Glutamatergic neuron (in vitro differentiated cells): ENCODE data around the gene MICB. TPM values are rescaled to one million over a fixed set of nuclear protein-coding genes. Genes with fewer than 3 reads are reported as not detected.

Experiments
- DNase-seq: peaks from one replicate; pipeline ENCODE4 v3.0.0; 2022
- H3K27ac Mint-ChIP-seq: one replicate; pipeline ENCODE4 v1.8.0; 2020; ENCODE audit warnings: mild to moderate bottlenecking, mixed read lengths, inconsistent platforms; ENCODE audit not compliant: unreplicated experiment
- H3K27me3 Mint-ChIP-seq: one replicate; pipeline ENCODE4 v1.8.0; 2020; ENCODE audit warnings: mild to moderate bottlenecking, moderate library complexity, mixed read lengths, inconsistent platforms; ENCODE audit not compliant: unreplicated experiment
- H3K36me3 Mint-ChIP-seq: one replicate; pipeline ENCODE4 v1.8.0; 2020; ENCODE audit warnings: mild to moderate bottlenecking, mixed read lengths, inconsistent platforms; ENCODE audit not compliant: unreplicated experiment
- H3K4me1 Mint-ChIP-seq: one replicate; pipeline ENCODE4 v1.8.0; 2020; ENCODE audit warnings: mild to moderate bottlenecking, low read depth, mixed read lengths, inconsistent platforms; ENCODE audit not compliant: unreplicated experiment
- H3K4me3 Mint-ChIP-seq: one replicate; pipeline ENCODE4 v1.8.0; 2020; ENCODE audit warnings: mild to moderate bottlenecking, mixed read lengths, inconsistent platforms; ENCODE audit not compliant: unreplicated experiment
- H3K9me3 Mint-ChIP-seq: one replicate; pipeline ENCODE4 v1.8.0; 2020; ENCODE audit warnings: mild to moderate bottlenecking, moderate library complexity, mixed read lengths, inconsistent platforms; ENCODE audit not compliant: unreplicated experiment
- CTCF ChIP-seq: fragments of 200-600 bp; sonication (generic); IDR thresholded peaks from one replicate; pipeline ENCODE4 v1.5.0; 2021; ENCODE audit not compliant: partially characterized antibody, unreplicated experiment
- total RNA-seq: library from RNA; stranded (reverse); fragmentation: NEBNext Ultra II Directional; extraction: Animal tissue kit (Norgen Biotek cat#: 25700); gene quantifications from one replicate; pipeline ENCODE4 v1.2.1, GENCODE V29; 2021; ENCODE audit not compliant: unreplicated experiment

Gene MICB
- total RNA-seq, 1 donor from 2014 or later: 3.6 TPM

DNA sequence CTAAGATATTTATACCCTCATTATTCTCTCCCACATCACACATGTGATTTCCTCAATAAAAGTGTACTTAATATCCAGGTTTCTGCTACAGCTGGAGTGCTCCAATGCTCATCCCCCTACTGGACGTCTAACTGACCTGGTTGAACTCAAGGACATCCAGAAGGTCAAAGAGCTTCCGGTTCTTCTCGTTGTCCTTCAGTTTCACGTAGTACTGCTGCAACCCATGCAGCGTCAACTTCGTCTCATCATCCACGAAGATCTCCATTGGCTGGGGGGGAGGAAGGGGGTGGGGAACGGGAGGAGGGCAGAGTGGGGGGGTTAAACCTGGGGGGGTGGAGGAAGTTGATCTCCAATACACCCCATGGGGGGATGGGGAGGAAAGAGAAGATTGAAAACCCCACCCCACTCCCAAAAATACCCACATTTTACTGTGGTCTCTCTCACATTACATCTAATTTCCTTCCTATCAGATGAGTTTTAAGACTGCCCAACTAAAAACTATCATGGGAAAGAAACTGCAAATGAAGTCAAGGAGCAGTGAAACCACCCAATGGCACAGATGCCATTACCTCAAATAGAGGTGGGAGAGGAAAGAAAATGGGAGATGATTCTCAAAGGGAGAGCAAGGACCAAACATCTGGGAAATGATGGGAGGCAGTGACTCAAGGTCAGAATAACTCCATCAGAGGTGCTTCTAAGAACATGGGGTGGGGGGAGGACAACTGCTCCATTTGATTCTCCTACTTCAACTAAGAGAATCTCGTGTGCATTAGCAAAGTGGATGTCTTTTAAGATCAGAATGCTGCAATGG, 34.9 kb downstream of the MICB start:
- peaks cover 3% of the 10 kb centered on the region for H3K4me1 Mint-ChIP-seq
- H3K36me3 Mint-ChIP-seq: peaks cover 8% of the 10 kb centered on the region
- no peak overlapping the region for H3K4me3 Mint-ChIP-seq
- peaks cover 8% of the 10 kb centered on the region for H3K27me3 Mint-ChIP-seq
- no peak for TF ChIP-seq CTCF
- H3K9me3 Mint-ChIP-seq: peaks cover 3% of the 10 kb centered on the region
- no peak for DNase-seq
- H3K27ac Mint-ChIP-seq: no peak overlapping the region

DNA sequence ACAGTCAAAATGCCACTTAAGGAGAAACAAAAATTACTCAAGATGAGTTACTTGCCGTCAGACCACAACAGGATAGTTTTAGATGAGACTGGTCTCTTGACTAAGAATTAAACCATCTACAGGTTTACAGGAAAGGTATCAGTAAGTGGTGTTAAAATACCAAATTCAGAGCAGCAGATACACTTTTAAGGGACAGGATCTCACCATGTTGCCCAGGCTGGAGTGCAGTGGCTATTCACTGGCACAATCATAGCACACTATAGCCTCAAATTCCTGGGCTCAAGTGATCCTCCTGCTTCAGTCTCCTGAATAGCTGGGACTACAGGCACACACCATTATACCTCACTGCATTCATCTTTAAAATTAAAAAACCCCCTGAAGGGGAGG, 35.5 kb downstream of the MICB start:
- DNase-seq: no peak
- Mint-ChIP-seq H3K4me3 (no peak overlapping the region), H3K27me3 (peaks cover 5% of the 10 kb centered on the region), H3K36me3 (peaks cover 9% of the 10 kb centered on the region), H3K4me1 (peaks cover 6% of the 10 kb centered on the region), H3K9me3 (peaks cover 3% of the 10 kb centered on the region), H3K27ac (no peak overlapping the region)
- no peak for TF ChIP-seq CTCF

DNA sequence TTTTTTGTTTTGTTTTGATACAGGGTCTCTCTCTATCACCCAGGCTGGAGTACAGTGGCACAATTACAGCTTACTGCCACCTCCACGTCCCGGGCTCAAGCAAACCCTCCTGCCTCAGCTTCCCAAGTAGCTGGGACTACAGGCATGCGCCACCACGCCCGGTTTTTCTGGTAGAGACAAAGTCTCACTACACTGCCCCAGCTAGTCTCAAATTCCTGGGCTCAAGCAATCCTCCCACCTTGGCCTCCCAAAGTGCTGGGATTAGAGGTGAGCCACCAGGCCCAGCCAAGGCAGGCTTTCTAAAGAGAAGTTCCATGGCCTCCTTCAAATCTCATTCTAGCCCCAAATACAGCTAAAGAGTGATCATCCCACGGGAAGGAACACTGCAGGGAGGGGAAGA, 36.1 kb downstream of the MICB start:
- Mint-ChIP-seq H3K36me3 (peaks cover 14% of the 10 kb centered on the region), H3K27ac (no peak overlapping the region), H3K9me3 (peaks cover 3% of the 10 kb centered on the region), H3K27me3 (peaks cover 2% of the 10 kb centered on the region), H3K4me1 (peaks cover 11% of the 10 kb centered on the region), H3K4me3 (no peak overlapping the region)
- DNase-seq: no peak
- no peak for TF ChIP-seq CTCF

DNA sequence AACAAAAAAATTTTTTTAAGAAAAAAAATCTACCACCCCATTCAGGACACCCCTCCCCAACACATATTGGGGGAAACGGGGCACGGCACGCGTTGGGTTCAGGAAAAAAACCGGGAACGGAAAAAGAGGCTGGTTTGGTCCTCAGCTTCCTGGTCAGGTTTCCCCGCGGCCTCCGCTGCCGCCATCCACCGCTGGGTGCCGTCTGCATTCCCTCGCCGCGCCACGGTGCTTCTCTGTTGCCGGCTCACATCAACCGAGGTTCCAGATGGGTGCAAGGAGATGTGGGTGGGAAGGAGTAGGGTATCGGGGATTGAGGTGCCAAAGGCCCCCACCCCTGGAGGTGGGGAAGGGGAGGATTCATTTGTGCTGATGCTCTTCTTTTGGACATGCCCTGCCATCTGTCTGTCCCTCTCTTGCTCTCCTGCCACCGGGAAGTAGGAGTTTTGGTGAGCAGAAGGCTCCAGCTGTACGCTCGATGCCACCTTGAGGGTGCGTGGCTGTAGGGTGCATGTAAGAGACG, 36.6 kb downstream of the MICB start:
- DNase-seq: no peak
- Mint-ChIP-seq H3K9me3 (peaks cover 7% of the 10 kb centered on the region), H3K36me3 (peaks cover 20% of the 10 kb centered on the region), H3K27ac (no peak overlapping the region), H3K27me3 (peaks cover 5% of the 10 kb centered on the region), H3K4me1 (peaks cover 17% of the 10 kb centered on the region), H3K4me3 (no peak overlapping the region)
- TF ChIP-seq CTCF: no peak
